IMR-90 (cell line): ENCODE results near the gene PLCG1. TPM values are rescaled to one million over a fixed set of nuclear protein-coding genes. Genes with fewer than 3 reads are reported as not detected.
A peak's percentile ranks its signal among the peaks of the same experiment; 100 is the strongest.

ENCODE experiments used
- ATAC-seq: fragments of 200-7000 bp; cut with Tn5 transposase; 2 replicates; pipeline ENCODE4 v1.9.1; 2020; ENCODE audit warnings: low read depth, mild to moderate bottlenecking, moderate library complexity
- BruUV-seq: library from RNA; stranded (reverse); fragments of 400-500 nt; replicated peaks from 2 replicates; lab custom pipeline; 2021; lab: Mats Ljungman, UMichigan
- CTCF ChIA-PET: fragments of 300-600 bp; formaldehyde crosslinking; extraction: SDS; loops from one replicate; lab custom pipeline; 2021; ENCODE audit warnings: antibody characterized with exemption; lab: Yijun Ruan, JAX
- POLR2A ChIA-PET: fragments of 300-600 bp; sonication (Branson Sonifier 250); formaldehyde crosslinking; loops from one replicate; lab custom pipeline; 2022; ENCODE audit warnings: antibody characterized with exemption; ENCODE audit not compliant: unreplicated experiment; lab: Charles Lee
- DNase-seq: peaks from one replicate; pipeline ENCODE4 v3.0.0; 2013
- H2AFZ ChIP-seq: replicated peaks from 2 replicates; pipeline ENCODE3; 2013; ENCODE audit warnings: low read length, mild to moderate bottlenecking; ENCODE audit not compliant: poor library complexity
- H2AK5ac ChIP-seq: 2 replicates; pipeline ENCODE4 v1.6.1; 2013; ENCODE audit warnings: low read depth, low read length, inconsistent platforms
- H2AK9ac ChIP-seq: replicated peaks from 2 replicates; pipeline ENCODE3; 2013; ENCODE audit warnings: mild to moderate bottlenecking, low read depth, low read length, moderate library complexity; ENCODE audit not compliant: poor library complexity
- H2BK120ac ChIP-seq: 2 replicates; pipeline ENCODE4 v1.6.1; 2013; ENCODE audit warnings: low read depth, low read length, inconsistent platforms
- H2BK15ac ChIP-seq: 3 replicates; pipeline ENCODE4 v1.6.1; 2013; ENCODE audit warnings: low read depth, low read length, inconsistent platforms
- H2BK20ac ChIP-seq: 2 replicates; pipeline ENCODE4 v1.6.1; 2013; ENCODE audit warnings: low read depth, mild to moderate bottlenecking, inconsistent platforms, low read length, moderate library complexity
- H2BK5ac ChIP-seq: 2 replicates; pipeline ENCODE4 v1.6.1; 2013; ENCODE audit warnings: mild to moderate bottlenecking, low read depth, low read length, inconsistent platforms; ENCODE audit not compliant: poor library complexity, severe bottlenecking
- H3K14ac ChIP-seq: replicated peaks from 2 replicates; pipeline ENCODE4 v1.6.1; 2013; ENCODE audit warnings: low read depth, low read length, inconsistent platforms
- H3K18ac ChIP-seq: 2 replicates; pipeline ENCODE4 v1.6.1; 2013; ENCODE audit warnings: low read depth, low read length, control low read depth
- H3K23ac ChIP-seq: 2 replicates; pipeline ENCODE4 v1.6.1; 2013; ENCODE audit warnings: low read depth, low read length, inconsistent platforms
- H3K27ac ChIP-seq: 2 replicates; pipeline ENCODE4 v1.5.1; 2013; ENCODE audit warnings: mild to moderate bottlenecking, control low read depth, low read length; ENCODE audit not compliant: insufficient read depth
- H3K27me3 ChIP-seq: 2 replicates; pipeline ENCODE4 v1.6.1; 2013; ENCODE audit warnings: low read length; ENCODE audit not compliant: control insufficient read depth, insufficient read depth
- H3K36me3 ChIP-seq: 2 replicates; pipeline ENCODE4 v1.6.1; 2013; ENCODE audit warnings: low read length, mixed read lengths; ENCODE audit not compliant: control insufficient read depth, insufficient read depth
- H3K4ac ChIP-seq: 2 replicates; pipeline ENCODE4 v1.6.1; 2013; ENCODE audit warnings: low read depth, low read length, inconsistent platforms
- H3K4me1 ChIP-seq: 2 replicates; pipeline ENCODE4 v1.6.1; 2013; ENCODE audit warnings: low read length, mixed read lengths; ENCODE audit not compliant: control insufficient read depth, insufficient read depth
- H3K4me2 ChIP-seq: 2 replicates; pipeline ENCODE4 v1.6.1; 2013; ENCODE audit warnings: low read depth, mild to moderate bottlenecking, control low read depth, low read length, moderate library complexity
- H3K4me3 ChIP-seq: 2 replicates; pipeline ENCODE4 v1.5.1; 2013; ENCODE audit warnings: low read depth, mild to moderate bottlenecking, control low read depth, low read length, moderate library complexity; ENCODE audit not compliant: insufficient read depth
- H3K56ac ChIP-seq: 2 replicates; pipeline ENCODE4 v1.6.1; 2013; ENCODE audit warnings: low read length, inconsistent platforms; ENCODE audit not compliant: insufficient read depth; ENCODE audit errors: extremely low read depth
- H3K79me1 ChIP-seq, 2 experiments: 2 replicates each; pipeline ENCODE4 v1.6.1; 2013; ENCODE audit warnings: low read length in 2 of 2, inconsistent platforms in 1 of 2, low read depth in 1 of 2
- H3K9ac ChIP-seq: 2 replicates; pipeline ENCODE4 v1.6.1; 2013; ENCODE audit warnings: low read depth, low read length, control low read depth
- H3K9me1 ChIP-seq: 2 replicates; pipeline ENCODE4 v1.6.1; 2013; ENCODE audit warnings: low read length, inconsistent platforms; ENCODE audit not compliant: insufficient read depth
- H3K9me3 ChIP-seq: 2 replicates; pipeline ENCODE4 v1.6.1; 2013; ENCODE audit warnings: low read length; ENCODE audit not compliant: control insufficient read depth, insufficient read depth
- H4K20me1 ChIP-seq: 2 replicates; pipeline ENCODE4 v1.6.1; 2013; ENCODE audit warnings: low read length, inconsistent platforms; ENCODE audit not compliant: insufficient read depth
- H4K5ac ChIP-seq: 2 replicates; pipeline ENCODE4 v1.6.1; 2013; ENCODE audit warnings: mild to moderate bottlenecking, low read depth, low read length, control low read depth
- H4K8ac ChIP-seq, 2 experiments: 2 replicates each; pipeline ENCODE4 v1.6.1; 2013; ENCODE audit warnings: low read depth in 2 of 2, low read length in 2 of 2, control low read depth in 1 of 2, inconsistent platforms in 1 of 2
- H4K91ac ChIP-seq: 2 replicates; pipeline ENCODE4 v1.6.1; 2013; ENCODE audit warnings: low read depth, low read length, inconsistent platforms; ENCODE audit not compliant: insufficient read depth
- MXI1 ChIP-seq: IDR thresholded peaks from 2 replicates; pipeline ENCODE4 v1.6.1; 2012; ENCODE audit warnings: low read depth, mild to moderate bottlenecking, low read length, moderate library complexity, borderline replicate concordance
- SMC3 ChIP-seq: fragments of 150-350 bp; IDR thresholded peaks from 2 replicates; pipeline ENCODE4 v1.6.1; 2016; ENCODE audit warnings: low read depth, mild to moderate bottlenecking, antibody characterized with exemption, low read length, moderate library complexity
- WGBS, 2 experiments: methylation state at CpG; one replicate each; pipeline versions ENCODE4 v1.1.5 to v1.1.7; 2013; ENCODE audit warnings: missing lambda C conversion rate in 2 of 2; ENCODE audit not compliant: insufficient read length in 1 of 2; ENCODE audit errors: extremely low coverage in 2 of 2; 5-methylcytosine and 5-hydroxymethylcytosine counted together
- dilution Hi-C: fragments of 300-500 bp; cut with HindIII; formaldehyde crosslinking; loops from one replicate; pipeline ENCODE4 v1.14.3; 2018; ENCODE audit warnings: low sequenced_read_pairs; ENCODE audit not compliant: unreplicated experiment
- in situ Hi-C: fragments of 300-500 bp; cut with MboI; formaldehyde crosslinking; loops from 3 replicates; pipeline ENCODE4 v1.14.3; 2019; ENCODE audit warnings: low sequenced_read_pairs, inconsistent platforms, mixed read lengths
- intact Hi-C: fragments of 100-400 bp; cut with micrococcal nuclease; formaldehyde crosslinking; loops from 2 replicates; pipeline ENCODE4 v1.10.0; 2022
- polyA plus RNA-seq, 3 experiments: library from polyadenylated mRNA; depleted of rRNA; stranded (reverse); fragments of >200 nt; gene quantifications; 2 replicates each; pipeline ENCODE4 v1.2.3, GENCODE V29; 2012; ENCODE audit warnings: low replicate concordance in 1 of 3
- total RNA-seq: library from RNA; depleted of rRNA; stranded (reverse); fragments of >200 nt; gene quantifications from 2 replicates; pipeline ENCODE4 v1.2.3, GENCODE V29; 2012
- TF ChIP-seq, protein P1 (sequence below): conservative IDR thresholded peaks from 2 replicates; pipeline ENCODE4 v1.5.1; 2012; ENCODE audit warnings: mild to moderate bottlenecking, low read depth, low read length, improper control_type of control experiment

Gene PLCG1
- total and polyA plus RNA-seq, 2 of the 4 experiments (the other 2 are of a cell fraction): 59.1 to 69.1 TPM

DNA sequence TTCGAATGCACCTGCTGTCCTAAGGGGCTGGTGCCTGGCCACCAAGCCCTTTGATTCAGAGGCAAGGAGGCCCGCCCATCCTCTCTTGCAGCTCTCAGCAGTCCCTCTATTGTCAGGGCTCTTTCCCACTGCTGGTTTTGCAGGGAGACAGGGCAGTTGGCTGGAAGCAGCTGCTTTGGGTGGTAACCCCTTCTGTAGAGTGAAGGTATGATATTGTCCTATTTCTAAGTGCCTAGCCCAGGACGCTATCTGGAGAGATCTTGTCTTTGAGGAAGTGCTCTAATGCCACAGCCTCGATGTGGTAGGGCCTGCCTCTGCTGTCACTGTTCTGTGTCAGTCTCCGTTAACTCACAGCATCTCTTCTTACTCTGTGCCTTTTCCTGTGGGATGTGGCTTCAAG, 5.6 kb downstream of the PLCG1 start:
- H4K8ac ChIP-seq: no peak overlapping the region
- H2AK5ac ChIP-seq: peak overlapping the region; percentile 27; the same call in 1 of the 2 replicates
- no peak overlapping the region for H3K18ac ChIP-seq
- H2AFZ ChIP-seq: no peak overlapping the region
- no peak overlapping the region for H3K4me3 ChIP-seq
- peaks cover 6% of the 10 kb centered on the region; the same call in 1 of the 2 replicates for H3K36me3 ChIP-seq
- TF ChIP-seq MXI1 (no peak), SMC3 (no peak)
- TF ChIP-seq, protein P1, sequence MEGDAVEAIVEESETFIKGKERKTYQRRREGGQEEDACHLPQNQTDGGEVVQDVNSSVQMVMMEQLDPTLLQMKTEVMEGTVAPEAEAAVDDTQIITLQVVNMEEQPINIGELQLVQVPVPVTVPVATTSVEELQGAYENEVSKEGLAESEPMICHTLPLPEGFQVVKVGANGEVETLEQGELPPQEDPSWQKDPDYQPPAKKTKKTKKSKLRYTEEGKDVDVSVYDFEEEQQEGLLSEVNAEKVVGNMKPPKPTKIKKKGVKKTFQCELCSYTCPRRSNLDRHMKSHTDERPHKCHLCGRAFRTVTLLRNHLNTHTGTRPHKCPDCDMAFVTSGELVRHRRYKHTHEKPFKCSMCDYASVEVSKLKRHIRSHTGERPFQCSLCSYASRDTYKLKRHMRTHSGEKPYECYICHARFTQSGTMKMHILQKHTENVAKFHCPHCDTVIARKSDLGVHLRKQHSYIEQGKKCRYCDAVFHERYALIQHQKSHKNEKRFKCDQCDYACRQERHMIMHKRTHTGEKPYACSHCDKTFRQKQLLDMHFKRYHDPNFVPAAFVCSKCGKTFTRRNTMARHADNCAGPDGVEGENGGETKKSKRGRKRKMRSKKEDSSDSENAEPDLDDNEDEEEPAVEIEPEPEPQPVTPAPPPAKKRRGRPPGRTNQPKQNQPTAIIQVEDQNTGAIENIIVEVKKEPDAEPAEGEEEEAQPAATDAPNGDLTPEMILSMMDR: no peak
- in situ Hi-C loops (no loop called here), intact Hi-C loops (no loop called here), dilution Hi-C loops (no loop called here)
- H3K27ac ChIP-seq: no peak overlapping the region
- no peak overlapping the region for H4K5ac ChIP-seq
- H3K4me2 ChIP-seq: no peak overlapping the region
- DNase-seq: no peak
- POLR2A ChIA-PET: no interaction called here
- BruUV-seq: no TSS peak
- no peak overlapping the region for H2BK20ac ChIP-seq
- H4K91ac ChIP-seq: no peak overlapping the region
- H3K56ac ChIP-seq: no peak overlapping the region
- ATAC-seq: no peak
- H3K9me3 ChIP-seq: no peaks in the 10 kb centered on the region
- H3K79me1 ChIP-seq: peaks cover 21 to 96% of the 10 kb centered on the region in 2 experiments
- H3K14ac ChIP-seq: no peak overlapping the region
- peaks cover 96% of the 10 kb centered on the region for H4K20me1 ChIP-seq
- no peak overlapping the region for H2BK15ac ChIP-seq
- H3K9me1 ChIP-seq: peaks cover 65% of the 10 kb centered on the region
- H3K9ac ChIP-seq: no peak overlapping the region
- H3K23ac ChIP-seq: peak overlapping the region; percentile 54; the same call in 1 of the 2 replicates
- no peak overlapping the region for H2AK9ac ChIP-seq
- WGBS, 2 experiments: 100% methylated on average over 1 of the region's 5 CpGs; no CpG with 5 or more reads in 1 of the 2 experiments
- CTCF ChIA-PET: no interaction called here
- no peaks in the 10 kb centered on the region for H3K27me3 ChIP-seq
- no peak overlapping the region for H3K4ac ChIP-seq
- no peak overlapping the region for H2BK120ac ChIP-seq
- H3K4me1 ChIP-seq: peaks cover 18% of the 10 kb centered on the region
- no peak overlapping the region for H2BK5ac ChIP-seq
